ENCODE results near the gene UGCG. TPM values are rescaled to one million over a fixed set of nuclear protein-coding genes. Genes with fewer than 3 reads are reported as not detected.

The UGCG gene
- total and polyA plus RNA-seq, 2 donors (not counting 1 experiment from before 2014, with no cell fraction given): 23.9 to 53.5 TPM

- peaks cover 40% of the 10 kb centered on the region for H3K4me1 Mint-ChIP-seq
- no peak overlapping the region for H3K27ac Mint-ChIP-seq
- TF ChIP-seq CTCF (IDR thresholded peaks at IDR 0.05) (no peak), EZH2 (IDR thresholded peaks at IDR 0.05; ENCODE audit: borderline replicate concordance, insufficient read depth, low read depth, low read length, poor library complexity, severe bottlenecking) (no peak)
- no peak for DNase-seq
- Histone ChIP-seq H2AFZ (ENCODE audit: insufficient read depth, low read depth, low read length, poor library complexity, severe bottlenecking) (no peak overlapping the region), H3K4me2 (replicated peaks; ENCODE audit: low read depth, low read length, poor library complexity, severe bottlenecking) (no peak overlapping the region), H3K4me3 (ENCODE audit: control extremely low read depth in 1 of 5, extremely low read depth in 1 of 5, insufficient read depth in 1 of 5, low read depth in 2 of 5, low read length in 4 of 5) (no peak overlapping the region), H3K27me3 (replicated peaks in 1 of 4; ENCODE audit: control extremely low read depth in 1 of 4, control insufficient read depth in 3 of 4, insufficient read depth in 4 of 4, low read length in 3 of 4) (no peaks in the 10 kb centered on the region), H3K27ac (ENCODE audit: low read length in 2 of 2) (no peak overlapping the region), H3K9me3 (ENCODE audit: control extremely low read depth in 1 of 3, control insufficient read depth in 2 of 3, insufficient read depth in 1 of 3, low read length in 2 of 3) (no peaks in the 10 kb centered on the region), H3K79me2 (ENCODE audit: control insufficient read depth, insufficient read depth, low read length) (no peaks in the 10 kb centered on the region), H3K36me3 (replicated peaks in 1 of 2; ENCODE audit: control extremely low read depth in 1 of 2, control insufficient read depth in 1 of 2, extremely low read depth in 1 of 2, insufficient read depth in 2 of 2, low read length in 1 of 2) (no peaks in the 10 kb centered on the region), H3K4me1 (ENCODE audit: control insufficient read depth in 2 of 2, insufficient read depth in 2 of 2, low read length in 2 of 2) (peaks cover 22 to 31% of the 10 kb centered on the region in 2 donors), H4K20me1 (ENCODE audit: control insufficient read depth, insufficient read depth, low read length, poor library complexity, severe bottlenecking) (no peaks in the 10 kb centered on the region), H3K9ac (ENCODE audit: low read length) (no peak overlapping the region)
- H3K27me3 Mint-ChIP-seq: no peaks in the 10 kb centered on the region
- ChIA-PET CTCF (no interaction called here), POLR2A (no interaction called here)
- 94% methylated on average over 2 of the region's 2 CpGs for whole genome bisulfite sequencing (ENCODE audit: insufficient coverage)
- no peak overlapping the region for H3K4me3 Mint-ChIP-seq
- H3K9me3 Mint-ChIP-seq (ENCODE audit: insufficient read depth): no peaks in the 10 kb centered on the region
- intact Hi-C loops (cut with micrococcal nuclease): no loop called here
- no peak for ATAC-seq (ENCODE audit: low read depth)
Measured at GRCh38 chr9:111961009-111961408, 64.4 kb downstream of the UGCG start.

GRCh38 chr9:111961575-111961974 is 65.0 kb downstream of the UGCG start:
- ChIA-PET POLR2A (interaction anchor here (0.6 to 0.8 kb wide), 2 partner anchors 24 to 178 kb away, joined by 3 to 4 read pairs; no protein-coding TSS in a partner anchor), CTCF (interaction anchor here (1.3 kb wide), 1 partner anchor 72 kb away, joined by 3 read pairs; no protein-coding TSS in a partner anchor)
- no peak overlapping the region for H3K27ac Mint-ChIP-seq
- ATAC-seq (ENCODE audit: low read depth): peak; percentile 33
- Histone ChIP-seq H3K9me3 (ENCODE audit: control extremely low read depth in 1 of 3, control insufficient read depth in 2 of 3, insufficient read depth in 1 of 3, low read length in 2 of 3) (peaks cover 0 to 3% (median 0%) of the 10 kb centered on the region in 3 donors), H3K4me1 (ENCODE audit: control insufficient read depth in 2 of 2, insufficient read depth in 2 of 2, low read length in 2 of 2) (peaks cover 16 to 25% of the 10 kb centered on the region in 2 donors), H3K79me2 (ENCODE audit: control insufficient read depth, insufficient read depth, low read length) (no peaks in the 10 kb centered on the region), H3K36me3 (replicated peaks in 1 of 2; ENCODE audit: control extremely low read depth in 1 of 2, control insufficient read depth in 1 of 2, extremely low read depth in 1 of 2, insufficient read depth in 2 of 2, low read length in 1 of 2) (no peaks in the 10 kb centered on the region), H3K9ac (ENCODE audit: low read length) (no peak overlapping the region), H3K4me3 (ENCODE audit: control extremely low read depth in 1 of 5, extremely low read depth in 1 of 5, insufficient read depth in 1 of 5, low read depth in 2 of 5, low read length in 4 of 5) (no peak overlapping the region), H2AFZ (ENCODE audit: insufficient read depth, low read depth, low read length, poor library complexity, severe bottlenecking) (no peak overlapping the region), H4K20me1 (ENCODE audit: control insufficient read depth, insufficient read depth, low read length, poor library complexity, severe bottlenecking) (no peaks in the 10 kb centered on the region), H3K27me3 (replicated peaks in 1 of 4; ENCODE audit: control extremely low read depth in 1 of 4, control insufficient read depth in 3 of 4, insufficient read depth in 4 of 4, low read length in 3 of 4) (no peaks in the 10 kb centered on the region), H3K27ac (ENCODE audit: low read length in 2 of 2) (no peak overlapping the region), H3K4me2 (replicated peaks; ENCODE audit: low read depth, low read length, poor library complexity, severe bottlenecking) (no peak overlapping the region)
- intact Hi-C loops (cut with micrococcal nuclease): no loop called here
- peak; percentile 29 for DNase-seq
- no peaks in the 10 kb centered on the region for H3K27me3 Mint-ChIP-seq
- no peak for TF ChIP-seq CTCF (IDR thresholded peaks at IDR 0.05)
- no peak for TF ChIP-seq EZH2 (IDR thresholded peaks at IDR 0.05; ENCODE audit: borderline replicate concordance, insufficient read depth, low read depth, low read length, poor library complexity, severe bottlenecking)
- H3K4me1 Mint-ChIP-seq: peaks cover 35% of the 10 kb centered on the region
- H3K9me3 Mint-ChIP-seq (ENCODE audit: insufficient read depth): no peaks in the 10 kb centered on the region
- no CpG with 5 or more reads among the region's 5 CpGs for WGBS (ENCODE audit: insufficient coverage)
- H3K4me3 Mint-ChIP-seq: no peak overlapping the region

All from B cell (primary cell).